Measurements from ENCODE around the gene KLHL24. TPM values are rescaled to one million over a fixed set of nuclear protein-coding genes. Genes with fewer than 3 reads are reported as not detected.

KLHL24 gene
- polyA plus RNA-seq, 1 donor (not counting 4 experiments of a cell fraction or from before 2014, with no cell fraction given) = 12.0 TPM

- no peaks in the 10 kb centered on the region for H4K20me1 ChIP-seq (ENCODE audit: control insufficient read depth, extremely low read depth, insufficient read depth, low read length)
These were observed 8.8 kb downstream of the KLHL24 start for GRCh38 chr3:183644244-183644643.

GRCh38 chr3:183645254-183645653 lies 9.8 kb downstream of the KLHL24 start:
- H3K9ac ChIP-seq (ENCODE audit: control insufficient read depth, extremely low read depth, insufficient read depth, low read length) = no peak overlapping the region
- no peaks in the 10 kb centered on the region for H3K9me1 ChIP-seq (ENCODE audit: control insufficient read depth, extremely low read depth, insufficient read depth, low read length)
- FAIRE-seq (no peak), DNase-seq (ENCODE audit: low read depth, low spot score) (no peak)
- TF ChIP-seq CTCF (optimal IDR thresholded peaks at IDR 0.05 in 1 of 3, IDR thresholded peaks at IDR 0.05 in 1 of 3, conservative IDR thresholded peaks at IDR 0.05 in 1 of 3; ENCODE audit: extremely low read depth in 1 of 3, insufficient read depth in 2 of 3, low read length in 3 of 3) = no peak
- no peak for TF ChIP-seq EZH2 (IDR thresholded peaks at IDR 0.05; ENCODE audit: low read length)
- H3K4me2 ChIP-seq (ENCODE audit: control insufficient read depth, extremely low read depth, insufficient read depth, low read depth, low read length) = no peak overlapping the region
- dilution Hi-C loops (cut with MboI; ENCODE audit: extremely low pct_ligation_motif_present, low sequenced_read_pairs) = no loop called here
- H4K20me1 ChIP-seq (ENCODE audit: control insufficient read depth, extremely low read depth, insufficient read depth, low read length) = no peaks in the 10 kb centered on the region
- H3K4me1 ChIP-seq (ENCODE audit: control insufficient read depth, extremely low read depth, insufficient read depth, low read length) = no peaks in the 10 kb centered on the region
- no peaks in the 10 kb centered on the region for H3K9me3 ChIP-seq (ENCODE audit: control insufficient read depth, low read depth, low read length)
- no peak overlapping the region for H2AFZ ChIP-seq (ENCODE audit: control insufficient read depth, low read length)
- H3K27me3 ChIP-seq (ENCODE audit: control insufficient read depth, extremely low read depth, insufficient read depth, low read length) = no peaks in the 10 kb centered on the region
- H3K36me3 ChIP-seq (ENCODE audit: control insufficient read depth in 2 of 2, extremely low read depth in 1 of 2, insufficient read depth in 2 of 2, low read length in 2 of 2) = no peaks in the 10 kb centered on the region
- H3K79me2 ChIP-seq (ENCODE audit: control insufficient read depth, insufficient read depth, low read length) = no peaks in the 10 kb centered on the region
- no peak overlapping the region for H3K4me3 ChIP-seq (ENCODE audit: control insufficient read depth in 2 of 3, extremely low read depth in 1 of 3, insufficient read depth in 2 of 3, low read depth in 1 of 3, low read length in 3 of 3)
- H3K27ac ChIP-seq (ENCODE audit: control insufficient read depth, insufficient read depth, low read length) = no peak overlapping the region

More at GRCh38 chr3:183644244-183644643, 8.8 kb downstream of the KLHL24 start:
- no peak overlapping the region for H3K4me2 ChIP-seq (ENCODE audit: control insufficient read depth, extremely low read depth, insufficient read depth, low read depth, low read length)
- no peaks in the 10 kb centered on the region for H3K36me3 ChIP-seq (ENCODE audit: control insufficient read depth in 2 of 2, extremely low read depth in 1 of 2, insufficient read depth in 2 of 2, low read length in 2 of 2)
- no peak overlapping the region for H3K27ac ChIP-seq (ENCODE audit: control insufficient read depth, insufficient read depth, low read length)
- no peaks in the 10 kb centered on the region for H3K27me3 ChIP-seq (ENCODE audit: control insufficient read depth, extremely low read depth, insufficient read depth, low read length)
- DNase-seq (ENCODE audit: low read depth, low spot score) (no peak), FAIRE-seq (no peak)
- no peak overlapping the region for H2AFZ ChIP-seq (ENCODE audit: control insufficient read depth, low read length)
- H3K9ac ChIP-seq (ENCODE audit: control insufficient read depth, extremely low read depth, insufficient read depth, low read length) = no peak overlapping the region
- H3K79me2 ChIP-seq (ENCODE audit: control insufficient read depth, insufficient read depth, low read length) = no peaks in the 10 kb centered on the region
- H3K9me1 ChIP-seq (ENCODE audit: control insufficient read depth, extremely low read depth, insufficient read depth, low read length) = no peaks in the 10 kb centered on the region
- dilution Hi-C loops (cut with MboI; ENCODE audit: extremely low pct_ligation_motif_present, low sequenced_read_pairs) = no loop called here
- H3K9me3 ChIP-seq (ENCODE audit: control insufficient read depth, low read depth, low read length) = no peaks in the 10 kb centered on the region
- no peaks in the 10 kb centered on the region for H3K4me1 ChIP-seq (ENCODE audit: control insufficient read depth, extremely low read depth, insufficient read depth, low read length)
- no peak overlapping the region for H3K4me3 ChIP-seq (ENCODE audit: control insufficient read depth in 2 of 3, extremely low read depth in 1 of 3, insufficient read depth in 2 of 3, low read depth in 1 of 3, low read length in 3 of 3)
- TF ChIP-seq CTCF (optimal IDR thresholded peaks at IDR 0.05 in 1 of 3, IDR thresholded peaks at IDR 0.05 in 1 of 3, conservative IDR thresholded peaks at IDR 0.05 in 1 of 3; ENCODE audit: extremely low read depth in 1 of 3, insufficient read depth in 2 of 3, low read length in 3 of 3) = no peak
